Measurements from ENCODE around the gene FILIP1L.

- TF ChIP-seq CTCF (conservative IDR thresholded peaks at IDR 0.05) = no peak
- TF ChIP-seq ZFX (IDR thresholded peaks at IDR 0.05) = no peak
Measured at GRCh38 chr3:99879275-99879674, 235.0 kb downstream of the FILIP1L start.
